ENCODE results near the gene MCC.

MCC gene

DNA sequence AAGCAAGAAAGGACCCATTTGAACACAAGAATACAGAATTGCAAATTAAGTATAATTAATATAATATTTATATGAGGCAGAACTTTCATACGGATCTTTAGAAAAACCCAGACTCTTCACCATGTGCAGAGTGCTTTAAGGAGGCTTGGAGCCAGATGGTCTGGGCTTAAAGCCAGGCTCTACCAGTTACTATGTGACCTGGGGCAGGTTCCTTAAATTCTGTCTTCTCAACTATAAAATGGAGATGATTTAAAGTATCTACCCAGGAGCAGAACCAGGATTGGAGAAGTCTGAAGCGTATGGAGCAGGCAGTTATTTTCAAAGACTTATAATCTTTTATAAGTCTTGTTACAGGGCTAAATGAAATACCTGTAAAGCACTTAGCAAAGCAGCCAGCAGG is 255.6 kb downstream of the MCC start:
- H3K4me3 ChIP-seq (ENCODE audit: low read depth, low read length) = no peak overlapping the region
- DNase-seq (ENCODE audit: low read depth) = no peak
- in situ Hi-C loops (cut with HindIII; ENCODE audit: low sequenced_read_pairs) = no loop called here
- TF ChIP-seq, protein P1, sequence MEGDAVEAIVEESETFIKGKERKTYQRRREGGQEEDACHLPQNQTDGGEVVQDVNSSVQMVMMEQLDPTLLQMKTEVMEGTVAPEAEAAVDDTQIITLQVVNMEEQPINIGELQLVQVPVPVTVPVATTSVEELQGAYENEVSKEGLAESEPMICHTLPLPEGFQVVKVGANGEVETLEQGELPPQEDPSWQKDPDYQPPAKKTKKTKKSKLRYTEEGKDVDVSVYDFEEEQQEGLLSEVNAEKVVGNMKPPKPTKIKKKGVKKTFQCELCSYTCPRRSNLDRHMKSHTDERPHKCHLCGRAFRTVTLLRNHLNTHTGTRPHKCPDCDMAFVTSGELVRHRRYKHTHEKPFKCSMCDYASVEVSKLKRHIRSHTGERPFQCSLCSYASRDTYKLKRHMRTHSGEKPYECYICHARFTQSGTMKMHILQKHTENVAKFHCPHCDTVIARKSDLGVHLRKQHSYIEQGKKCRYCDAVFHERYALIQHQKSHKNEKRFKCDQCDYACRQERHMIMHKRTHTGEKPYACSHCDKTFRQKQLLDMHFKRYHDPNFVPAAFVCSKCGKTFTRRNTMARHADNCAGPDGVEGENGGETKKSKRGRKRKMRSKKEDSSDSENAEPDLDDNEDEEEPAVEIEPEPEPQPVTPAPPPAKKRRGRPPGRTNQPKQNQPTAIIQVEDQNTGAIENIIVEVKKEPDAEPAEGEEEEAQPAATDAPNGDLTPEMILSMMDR (IDR thresholded peaks at IDR 0.05; ENCODE audit: low read depth, low read length, missing control alignments) = no peak

DNA sequence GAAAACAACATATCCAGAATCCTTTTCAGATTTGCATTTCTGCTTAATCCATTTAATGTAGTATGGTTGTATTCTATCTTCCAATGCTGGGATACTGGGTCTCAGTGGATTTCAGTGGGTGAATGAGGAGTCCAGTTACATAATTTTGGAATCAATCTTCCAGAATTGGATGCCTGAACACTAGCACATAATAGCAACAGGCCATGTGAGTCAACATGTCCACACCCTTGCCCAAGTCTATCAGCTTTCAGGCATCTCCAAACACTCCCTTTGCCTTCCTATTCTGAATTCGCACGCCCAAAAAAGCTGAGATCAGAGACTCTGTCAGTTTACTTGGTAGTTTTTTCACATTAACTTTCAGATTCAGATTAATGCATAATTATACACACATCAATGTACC is 256.0 kb downstream of the MCC start:
- TF ChIP-seq, protein P1 (IDR thresholded peaks at IDR 0.05; ENCODE audit: low read depth, low read length, missing control alignments) = no peak
- no peak for DNase-seq (ENCODE audit: low read depth)
- in situ Hi-C loops (cut with HindIII; ENCODE audit: low sequenced_read_pairs) = no loop called here
- H3K4me3 ChIP-seq (ENCODE audit: low read depth, low read length) = no peak overlapping the region

DNA sequence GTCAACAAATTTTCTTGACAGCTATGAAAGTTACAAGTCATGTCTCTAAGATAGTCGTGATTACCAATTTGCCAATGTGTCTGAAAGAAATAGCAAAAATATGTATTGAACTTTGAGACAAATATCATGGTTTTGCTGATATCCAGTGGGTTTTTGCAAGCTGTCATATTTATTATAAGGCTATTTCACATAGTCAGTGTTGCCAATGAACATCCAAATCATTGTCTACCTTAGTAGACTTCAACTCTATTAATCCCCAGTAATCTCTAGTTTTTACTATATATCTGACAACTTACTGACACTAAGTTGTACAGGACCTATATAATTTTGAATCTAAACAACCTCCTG is 256.6 kb downstream of the MCC start:
- H3K4me3 ChIP-seq (ENCODE audit: low read depth, low read length) = no peak overlapping the region
- TF ChIP-seq, protein P1 (IDR thresholded peaks at IDR 0.05; ENCODE audit: low read depth, low read length, missing control alignments) = no peak
- no peak for DNase-seq (ENCODE audit: low read depth)
- in situ Hi-C loops (cut with HindIII; ENCODE audit: low sequenced_read_pairs) = no loop called here

DNA sequence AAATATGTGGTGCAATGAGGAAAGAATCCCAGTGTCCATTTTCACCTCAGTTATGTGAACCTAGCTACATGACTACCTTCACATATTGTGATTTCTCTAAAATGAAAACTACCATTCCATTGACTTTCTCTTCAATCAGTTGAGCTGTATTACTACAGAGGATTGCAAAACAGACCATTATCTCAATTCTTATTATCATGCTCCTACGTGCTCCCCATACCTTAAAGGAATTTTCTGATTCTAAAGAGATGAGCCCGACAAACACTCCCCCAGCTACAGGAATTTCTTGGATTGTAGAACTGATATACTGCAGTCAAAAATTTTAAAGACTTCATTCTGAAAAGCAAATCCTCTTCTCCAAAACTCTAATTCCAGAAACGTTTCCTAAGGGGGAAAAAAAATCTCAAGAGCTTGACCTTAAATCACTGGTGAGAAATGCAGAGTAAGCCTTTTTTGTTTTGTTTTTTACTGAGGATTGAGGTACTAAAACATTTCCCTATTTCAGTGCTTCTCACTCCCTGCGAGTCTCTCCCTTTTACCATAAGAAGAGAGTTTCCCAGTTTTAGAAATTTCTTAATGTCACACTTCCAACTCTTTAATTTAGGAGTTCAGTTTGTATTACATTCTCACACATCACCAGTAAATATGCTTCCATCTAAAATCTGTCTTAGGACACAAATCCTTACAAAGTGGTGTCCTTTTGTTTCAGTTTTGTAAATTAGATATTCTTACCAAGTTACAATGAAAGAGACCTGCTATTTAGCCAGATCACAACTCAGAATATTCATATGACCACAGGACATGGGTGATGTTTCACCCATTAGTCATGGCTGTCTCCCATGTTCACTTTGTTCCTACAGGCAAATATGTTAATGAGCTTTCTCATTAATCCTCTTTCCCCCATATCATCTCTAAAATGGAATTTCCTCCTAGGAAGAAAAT is 257.3 kb downstream of the MCC start:
- in situ Hi-C loops (cut with HindIII; ENCODE audit: low sequenced_read_pairs) = no loop called here
- TF ChIP-seq, protein P1 (IDR thresholded peaks at IDR 0.05; ENCODE audit: low read depth, low read length, missing control alignments) = no peak
- H3K4me3 ChIP-seq (ENCODE audit: low read depth, low read length) = no peak overlapping the region
- peak; percentile 44 for DNase-seq (ENCODE audit: low read depth)

DNA sequence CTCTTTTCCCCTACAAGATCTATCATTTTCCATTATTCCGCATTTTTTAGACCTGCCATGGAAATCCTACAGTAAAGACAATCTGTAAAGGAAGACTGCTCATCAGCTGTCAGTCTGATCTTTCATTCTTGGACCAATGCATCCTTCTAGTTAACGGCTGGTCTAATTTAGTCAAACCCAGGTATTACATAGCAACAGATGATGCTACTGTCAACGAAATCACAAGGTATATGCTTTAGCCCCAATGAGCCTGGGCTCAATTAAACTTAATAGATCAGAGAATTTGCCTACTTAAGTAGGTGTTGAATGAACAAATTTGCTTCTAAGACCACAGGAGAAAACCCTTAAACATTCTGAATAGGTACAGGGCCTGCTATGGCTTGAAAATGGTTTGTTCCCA is 260.5 kb downstream of the MCC start:
- H3K4me3 ChIP-seq (ENCODE audit: low read depth, low read length) = no peak overlapping the region
- no peak for DNase-seq (ENCODE audit: low read depth)
- in situ Hi-C loops (cut with HindIII; ENCODE audit: low sequenced_read_pairs) = no loop called here
- TF ChIP-seq, protein P1 (IDR thresholded peaks at IDR 0.05; ENCODE audit: low read depth, low read length, missing control alignments) = no peak

DNA sequence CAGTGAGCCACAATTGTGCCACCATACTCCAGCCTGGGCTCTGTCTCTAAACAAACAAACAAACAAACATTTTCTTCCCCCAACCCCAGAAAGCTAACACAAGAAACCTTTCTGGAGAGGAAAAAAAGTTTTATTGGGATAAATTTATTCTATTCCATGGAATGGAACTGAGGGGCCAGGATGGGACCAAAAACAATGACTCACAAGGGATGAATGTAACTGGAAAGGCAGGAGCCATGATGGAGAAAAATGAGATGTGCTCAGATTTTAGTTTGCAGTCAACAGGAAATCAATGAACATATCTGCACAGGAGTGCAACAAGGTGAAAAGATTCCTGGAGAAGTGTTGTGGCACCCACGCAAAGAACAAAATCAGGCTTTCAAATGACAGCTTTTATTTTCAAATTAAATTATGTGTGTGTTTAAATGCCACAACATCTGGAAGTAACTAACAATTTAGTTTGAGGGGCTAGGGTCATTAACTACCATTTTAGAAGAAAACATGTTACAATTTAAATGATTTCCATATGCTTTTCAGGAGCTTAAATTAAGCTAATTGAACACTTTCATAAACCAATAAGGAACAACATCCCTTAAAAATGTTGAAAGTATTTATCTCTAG is 262.0 kb downstream of the MCC start:
- no peak for DNase-seq (ENCODE audit: low read depth)
- TF ChIP-seq, protein P1 (IDR thresholded peaks at IDR 0.05; ENCODE audit: low read depth, low read length, missing control alignments) = no peak
- in situ Hi-C loops (cut with HindIII; ENCODE audit: low sequenced_read_pairs) = no loop called here
- H3K4me3 ChIP-seq (ENCODE audit: low read depth, low read length) = no peak overlapping the region

Measured in astrocyte of the cerebellum (primary cell).